HG03280 (cell line): Measurements from ENCODE around the gene P3H4.

Experiments
- ATAC-seq: cut with Tn5 transposase; IDR thresholded peaks from one replicate; pipeline ENCODE4 v1.9.1; 2021; ENCODE audit warnings: mild to moderate bottlenecking, moderate library complexity; ENCODE audit not compliant: unreplicated experiment

P3H4 gene

DNA sequence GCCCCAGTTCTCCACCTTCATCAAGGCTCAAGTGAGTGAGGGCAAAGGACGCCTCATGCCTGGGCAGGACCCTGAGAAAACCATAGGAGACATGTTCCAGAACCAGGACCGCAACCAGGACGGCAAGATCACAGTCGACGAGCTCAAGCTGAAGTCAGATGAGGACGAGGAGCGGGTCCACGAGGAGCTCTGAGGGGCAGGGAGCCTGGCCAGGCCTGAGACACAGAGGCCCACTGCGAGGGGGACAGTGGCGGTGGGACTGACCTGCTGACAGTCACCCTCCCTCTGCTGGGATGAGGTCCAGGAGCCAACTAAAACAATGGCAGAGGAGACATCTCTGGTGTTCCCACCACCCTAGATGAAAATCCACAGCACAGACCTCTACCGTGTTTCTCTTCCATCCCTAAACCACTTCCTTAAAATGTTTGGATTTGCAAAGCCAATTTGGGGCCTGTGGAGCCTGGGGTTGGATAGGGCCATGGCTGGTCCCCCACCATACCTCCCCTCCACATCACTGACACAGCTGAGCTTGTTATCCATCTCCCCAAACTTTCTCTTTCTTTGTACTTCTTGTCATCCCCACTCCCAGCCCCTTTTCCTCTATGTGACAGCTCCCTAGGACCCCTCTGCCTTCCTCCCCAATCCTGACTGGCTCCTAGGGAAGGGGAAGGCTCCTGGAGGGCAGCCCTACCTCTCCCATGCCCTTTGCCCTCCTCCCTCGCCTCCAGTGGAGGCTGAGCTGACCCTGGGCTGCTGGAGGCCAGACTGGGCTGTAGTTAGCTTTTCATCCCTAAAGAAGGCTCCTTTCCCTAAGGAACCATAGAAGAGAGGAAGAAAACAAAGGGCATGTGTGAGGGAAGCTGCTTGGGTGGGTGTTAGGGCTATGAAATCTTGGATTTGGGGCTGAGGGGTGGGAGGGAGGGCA is 10.7 kb upstream of the P3H4 start:
- no peak for ATAC-seq

GRCh38 chr17:41821776-41822175 is 10.0 kb upstream of the P3H4 start:
- ATAC-seq = no peak

- ATAC-seq = no peak
These were observed 6.3 kb upstream of the P3H4 start for GRCh38 chr17:41818024-41818423.

DNA sequence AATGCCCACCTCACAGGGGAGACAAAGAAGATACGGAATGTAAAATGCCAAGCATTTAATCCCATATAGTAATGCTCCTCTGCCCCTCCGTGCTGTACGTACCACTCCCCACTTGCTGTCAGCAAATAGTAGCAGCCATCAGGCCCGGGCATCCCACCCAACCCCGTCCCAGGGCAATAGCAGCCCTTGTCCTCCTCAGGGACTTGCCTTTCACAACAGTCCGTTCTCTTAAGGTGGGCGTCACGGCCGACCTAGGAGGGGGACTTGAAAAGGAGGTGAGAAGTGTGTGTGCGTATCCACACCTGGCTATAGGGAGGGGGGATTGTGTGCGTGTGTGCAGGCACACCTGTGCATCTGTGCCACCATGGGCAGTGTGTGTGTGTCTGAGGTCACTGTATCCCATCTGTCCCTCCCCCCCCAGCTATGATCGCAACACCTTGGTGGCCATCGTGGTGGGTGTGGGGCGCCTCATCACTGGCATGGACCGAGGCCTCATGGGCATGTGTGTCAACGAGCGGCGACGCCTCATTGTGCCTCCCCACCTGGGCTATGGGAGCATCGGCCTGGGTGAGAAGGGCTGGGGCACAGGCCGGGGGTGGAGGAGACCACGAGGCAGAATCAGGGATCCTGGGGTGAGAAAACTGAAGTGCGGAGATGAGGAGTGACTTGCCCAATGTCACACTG is 5.0 kb upstream of the P3H4 start:
- no peak for ATAC-seq

DNA sequence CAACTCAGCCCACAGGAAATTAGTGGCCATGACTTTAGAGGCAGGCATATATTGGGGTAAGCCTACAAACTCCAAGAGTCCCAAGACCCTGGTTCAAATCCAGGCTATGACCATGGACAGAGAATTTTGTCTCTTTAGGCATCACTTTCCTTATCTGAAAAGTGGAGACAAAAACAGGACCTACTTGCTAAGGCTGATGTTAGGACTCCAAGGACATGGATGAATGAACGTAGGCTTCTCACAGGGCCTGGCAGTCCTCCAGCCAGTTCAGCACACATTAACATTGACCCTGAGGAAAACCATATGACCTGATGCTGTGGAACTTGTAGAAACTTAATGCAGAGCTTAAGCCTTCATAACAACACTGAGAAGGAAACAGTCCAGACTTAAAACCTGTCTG is 2.4 kb upstream of the P3H4 start:
- no peak for ATAC-seq

DNA sequence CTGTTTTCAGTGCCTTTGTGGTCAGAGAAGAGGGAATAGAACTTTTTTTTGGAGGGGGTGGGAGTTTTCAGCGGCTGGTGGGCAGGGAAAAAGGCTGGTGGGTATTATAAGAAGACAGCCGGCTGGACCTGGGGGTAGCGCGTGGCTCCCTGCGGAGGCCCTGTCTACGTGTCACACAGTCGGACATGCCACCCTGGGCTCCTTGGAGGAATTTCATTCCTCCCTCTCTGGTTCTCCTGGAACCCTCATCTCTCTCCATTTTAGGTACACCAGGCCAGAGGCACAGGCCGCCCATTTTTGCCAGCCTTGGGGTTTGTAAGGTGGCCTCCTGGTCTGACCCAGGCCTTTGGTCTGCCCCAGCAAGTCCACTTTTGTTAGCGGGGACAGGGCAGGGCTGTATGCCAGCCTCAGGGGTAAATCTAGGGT is 2.0 kb upstream of the P3H4 start:
- no peak for ATAC-seq

DNA sequence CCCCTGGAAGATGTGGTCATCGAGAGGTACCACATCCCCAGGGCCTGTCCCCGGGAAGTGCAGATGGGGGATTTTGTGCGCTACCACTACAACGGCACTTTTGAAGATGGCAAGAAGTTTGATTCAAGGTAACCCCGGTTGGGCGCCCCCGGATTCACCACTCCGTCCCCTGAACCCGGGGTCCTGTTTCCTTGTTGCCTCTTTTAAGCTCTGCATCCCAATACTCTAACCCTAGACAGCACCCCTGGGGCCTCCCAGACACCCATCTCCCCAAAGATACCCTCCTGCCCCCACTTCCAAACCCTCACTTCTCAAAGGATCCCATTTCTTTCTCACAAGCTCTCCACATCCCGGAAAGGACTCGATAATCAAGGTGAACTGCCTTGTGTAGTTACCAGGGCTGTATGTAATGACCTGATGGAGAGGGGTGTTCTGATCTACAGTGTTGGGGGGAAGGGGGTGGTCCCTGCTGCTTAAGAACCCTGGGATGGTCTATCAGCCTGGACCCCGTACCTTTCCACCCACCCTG is 1.5 kb upstream of the P3H4 start:
- no peak for ATAC-seq

DNA sequence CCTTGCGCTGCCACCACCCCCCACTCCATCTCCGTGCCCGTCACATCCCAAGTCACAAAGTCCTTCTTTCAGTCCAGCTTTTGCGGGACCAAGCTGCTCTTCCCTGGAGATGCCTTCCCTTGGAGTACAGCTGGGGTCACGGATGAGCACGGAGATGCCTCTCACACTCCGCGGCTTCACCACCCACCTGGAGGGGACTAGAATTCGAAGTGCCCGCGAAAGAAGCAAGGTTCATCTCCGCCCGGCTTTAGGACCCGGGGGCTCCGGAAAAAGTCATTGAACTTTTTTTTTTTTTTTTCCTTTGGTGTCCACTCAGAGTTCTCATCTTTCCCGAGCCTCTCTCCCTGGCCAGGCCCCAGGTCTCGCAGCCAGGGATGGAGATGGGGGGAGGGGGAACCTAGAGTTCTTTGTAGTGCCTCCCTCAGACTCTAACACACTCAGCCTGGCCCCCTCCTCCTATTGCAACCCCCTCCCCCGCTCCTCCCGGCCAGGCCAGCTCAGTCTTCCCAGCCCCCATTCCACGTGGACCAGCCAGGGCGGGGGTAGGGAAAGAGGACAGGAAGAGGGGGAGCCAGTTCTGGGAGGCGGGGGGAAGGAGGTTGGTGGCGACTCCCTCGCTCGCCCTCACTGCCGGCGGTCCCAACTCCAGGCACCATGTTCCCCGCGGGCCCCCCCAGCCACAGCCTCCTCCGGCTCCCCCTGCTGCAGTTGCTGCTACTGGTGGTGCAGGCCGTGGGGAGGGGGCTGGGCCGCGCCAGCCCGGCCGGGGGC is 817 bp upstream of the P3H4 start, which contains the start of gene FKBP10:
Gene FKBP10 (plus strand): TSS at position 624 of the 771 bp plus-strand sequence. CDS start 31 bp downstream, at position 655.
- no peak for ATAC-seq

GRCh38 chr17:41810659-41811548 is 845 bp downstream of the P3H4 start:
- ATAC-seq = no peak

DNA sequence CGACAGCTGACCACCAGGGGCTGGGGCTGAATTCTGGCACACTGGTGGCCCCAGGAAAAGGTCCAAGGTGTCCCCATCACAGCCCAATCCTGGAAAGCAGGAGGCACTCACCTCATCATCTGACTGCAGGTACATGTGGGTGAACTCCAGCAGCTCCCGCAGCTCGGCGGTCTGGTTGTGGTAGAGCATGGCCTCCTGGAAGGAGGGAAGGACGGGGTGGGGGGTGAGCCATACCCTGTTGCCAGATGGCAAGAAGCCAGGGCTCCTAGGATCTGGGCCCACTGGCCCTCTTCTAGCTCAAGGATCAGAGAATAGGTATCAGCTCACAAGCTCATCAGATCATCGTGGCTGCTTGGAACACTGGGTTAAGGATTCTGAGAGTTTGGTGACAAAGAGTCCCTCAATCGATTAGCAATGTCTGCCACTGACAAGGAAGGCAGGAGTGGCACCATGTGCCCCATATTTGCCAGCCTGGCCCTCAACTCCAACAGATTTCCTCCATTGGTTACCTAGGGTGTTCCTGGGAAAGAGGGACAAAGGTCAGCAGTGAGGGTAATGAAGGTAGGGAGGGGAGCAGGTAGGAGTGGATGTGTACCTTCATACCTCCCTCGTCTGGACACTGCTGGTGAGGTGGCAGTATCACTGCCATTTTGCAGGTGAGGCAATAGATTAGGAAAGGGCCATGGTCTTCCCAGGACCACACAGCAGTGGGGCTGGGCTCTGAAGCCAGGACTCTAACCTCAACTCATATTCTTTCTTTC is 4.9 kb downstream of the P3H4 start:
- ATAC-seq = no peak

DNA sequence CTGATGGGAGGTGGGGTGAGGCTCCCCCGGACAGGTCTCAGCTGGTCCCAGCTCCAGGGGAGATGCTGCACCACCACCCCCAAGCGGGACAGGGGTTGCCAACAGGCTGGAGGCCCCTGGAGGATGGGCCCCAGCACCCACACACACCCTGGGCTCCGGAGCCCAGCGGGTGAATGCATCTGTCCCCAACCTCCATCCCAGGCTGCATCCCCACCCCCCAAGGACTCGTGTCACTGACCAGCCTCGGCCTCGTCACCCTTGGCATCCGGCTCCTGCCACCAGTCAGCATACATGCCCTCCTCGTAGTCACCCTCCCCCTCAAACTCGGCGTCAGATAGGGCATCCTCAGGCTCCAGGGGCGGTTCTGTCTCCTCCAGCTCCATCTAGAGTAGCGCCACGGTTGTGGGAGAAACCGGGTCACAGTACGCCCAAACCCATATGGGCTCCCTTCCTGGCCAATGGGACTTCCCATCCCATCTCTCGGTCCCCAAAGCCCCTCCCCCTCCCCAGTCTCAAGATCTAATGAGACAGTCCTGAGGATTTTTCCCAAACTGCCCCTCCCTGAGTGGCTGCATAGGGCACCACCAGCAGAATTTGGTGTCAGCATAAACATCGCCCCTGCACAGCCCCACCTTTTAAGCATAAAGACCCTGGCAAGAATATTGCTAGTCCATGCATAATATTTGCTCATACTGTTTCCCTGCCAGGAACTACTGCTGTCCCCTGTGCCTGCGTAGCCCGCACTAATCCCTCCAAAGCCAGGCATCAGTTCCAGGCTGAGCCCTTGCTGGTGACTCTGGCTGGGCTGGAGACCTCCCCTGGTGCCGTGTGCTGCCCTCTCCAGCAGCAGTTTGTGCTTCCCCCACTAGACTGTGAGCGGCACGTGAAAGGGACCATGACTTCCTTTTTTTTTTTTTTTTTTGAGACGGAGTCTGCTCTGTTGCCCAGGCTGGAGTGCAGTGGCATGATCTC is 8.4 kb downstream of the P3H4 start:
- no peak for ATAC-seq

DNA sequence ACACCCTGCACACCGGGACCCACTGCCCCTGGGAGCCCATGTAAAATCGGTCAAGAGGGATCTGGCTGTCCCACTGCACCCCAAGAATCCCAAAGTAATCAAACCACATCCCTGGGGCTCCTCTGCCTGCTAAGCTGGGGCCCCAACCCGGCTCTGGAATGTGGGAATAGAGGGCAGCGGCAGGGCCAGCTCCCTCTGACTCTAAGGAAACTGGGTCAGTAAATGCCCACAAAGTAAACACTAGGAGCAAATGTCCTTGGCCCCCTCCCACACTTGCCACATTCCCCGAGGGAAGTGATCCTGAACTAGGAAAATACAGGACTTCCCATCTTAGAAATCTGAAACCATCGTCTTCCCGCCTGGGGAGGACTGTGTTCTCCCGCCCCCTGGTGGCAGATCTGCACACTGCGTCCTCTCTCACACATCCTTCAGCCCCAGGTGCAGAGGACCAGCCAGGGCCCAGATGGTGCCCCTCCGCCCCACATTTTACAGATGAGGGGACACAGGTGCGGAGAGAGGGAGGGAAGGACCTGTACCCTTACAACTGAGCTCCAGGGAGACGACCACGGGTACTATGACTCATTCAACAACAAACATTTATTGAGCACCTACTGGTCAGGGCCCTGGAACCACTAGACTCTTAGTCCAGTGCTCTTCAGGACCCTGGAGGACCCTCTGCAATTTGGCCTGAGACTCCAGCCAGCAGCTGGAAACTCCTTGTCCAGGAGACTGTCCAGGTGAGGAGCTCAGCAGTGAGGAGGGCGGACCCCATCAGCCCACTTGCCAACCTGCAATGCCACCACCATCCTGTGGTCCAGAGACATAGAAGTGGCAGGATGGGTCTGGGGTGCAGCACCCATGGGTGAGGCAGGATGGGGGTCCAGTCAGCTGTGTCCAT is 10.1 kb downstream of the P3H4 start:
- ATAC-seq = no peak

GRCh38 chr17:41800601-41801373 is 11.0 kb downstream of the P3H4 start:
- ATAC-seq = no peak

GRCh38 chr17:41799366-41799765 is 12.4 kb downstream of the P3H4 start:
- ATAC-seq = no peak

DNA sequence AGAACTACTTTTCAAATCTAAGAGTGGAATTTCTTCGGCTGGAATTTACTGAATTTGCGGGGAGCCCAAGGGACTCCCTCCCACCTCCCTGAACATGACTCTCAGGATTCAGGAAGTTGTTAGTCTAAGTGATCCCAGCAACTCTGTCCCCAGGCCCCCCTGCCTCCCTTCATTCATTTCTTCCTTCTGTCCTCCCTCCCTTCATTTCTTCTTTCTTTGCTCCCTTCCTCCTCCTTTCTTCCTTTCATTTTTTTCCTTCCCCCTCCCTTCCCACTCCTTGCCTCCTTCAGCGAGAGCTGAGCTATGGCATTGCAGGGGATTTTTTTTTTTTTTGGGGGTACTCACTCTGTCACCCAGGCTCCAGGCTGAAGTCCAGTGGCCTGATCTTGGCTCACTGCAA is 14.4 kb downstream of the P3H4 start:
- no peak for ATAC-seq

- ATAC-seq = no peak
These were observed 15.4 kb downstream of the P3H4 start for GRCh38 chr17:41796121-41796895.
